ENCODE data around the gene ARHGAP26.

The ARHGAP26 gene

GRCh38 chr5:143234162-143234842 lies 464.1 kb downstream of the ARHGAP26 start:
- DNase-seq, result no peak

- no peak for DNase-seq
Observed at GRCh38 chr5:143235423-143235822, 465.2 kb downstream of the ARHGAP26 start.

- DNase-seq, result no peak
Observed at GRCh38 chr5:143236682-143237081, 466.5 kb downstream of the ARHGAP26 start.

GRCh38 chr5:143237664-143238063 lies 467.5 kb downstream of the ARHGAP26 start:
- DNase-seq, result no peak

GRCh38 chr5:143238620-143239019 lies 468.4 kb downstream of the ARHGAP26 start:
- no peak for DNase-seq

- DNase-seq, result peak; percentile 34 to 39
Observed at GRCh38 chr5:143239882-143240518, 469.8 kb downstream of the ARHGAP26 start.

GRCh38 chr5:143241892-143242291 lies 471.7 kb downstream of the ARHGAP26 start:
- no peak for DNase-seq

- no peak for DNase-seq
Observed at GRCh38 chr5:143243103-143243502, 472.9 kb downstream of the ARHGAP26 start.

GRCh38 chr5:143244000-143244736 lies 474.0 kb downstream of the ARHGAP26 start:
- no peak for DNase-seq

GRCh38 chr5:143244990-143245389 lies 474.8 kb downstream of the ARHGAP26 start:
- peak in 1 of 2 donors; percentile 43 for DNase-seq

- DNase-seq, result no peak
Observed at GRCh38 chr5:143245929-143246561, 475.9 kb downstream of the ARHGAP26 start.

GRCh38 chr5:143247134-143247815 lies 477.1 kb downstream of the ARHGAP26 start:
- no peak for DNase-seq

GRCh38 chr5:143248391-143248790 lies 478.2 kb downstream of the ARHGAP26 start:
- no peak for DNase-seq

GRCh38 chr5:143248822-143249579 lies 478.8 kb downstream of the ARHGAP26 start:
- DNase-seq, result peak; percentile 28 to 29

- no peak for DNase-seq
Observed at GRCh38 chr5:143249851-143250250, 479.7 kb downstream of the ARHGAP26 start.

- no peak for DNase-seq
Observed at GRCh38 chr5:143251190-143251589, 481.0 kb downstream of the ARHGAP26 start.

GRCh38 chr5:143251946-143252345 lies 481.8 kb downstream of the ARHGAP26 start:
- no peak for DNase-seq

GRCh38 chr5:143254819-143255218 lies 484.6 kb downstream of the ARHGAP26 start:
- no peak for DNase-seq

GRCh38 chr5:143258559-143259253 lies 488.5 kb downstream of the ARHGAP26 start:
- DNase-seq, result no peak

- no peak for DNase-seq
Observed at GRCh38 chr5:143259254-143259605, 489.1 kb downstream of the ARHGAP26 start.

GRCh38 chr5:143261748-143262392 lies 491.7 kb downstream of the ARHGAP26 start:
- DNase-seq, result peak; percentile 90 to 93

Data from inflammatory macrophage treated with lipopolysaccharide for 1 hour (primary cell).